Adrenal gland (tissue), 5 donors: Measurements from ENCODE around the gene ZMYM1.
"Not testable (repeated sequence)": the region's sequence is repeated elsewhere in the genome, so short reads cannot be mapped to it uniquely, and the experiment has no call there.

ENCODE experiments used
- POLR2A ChIP-seq, 2 donors: fragments of 450-650 bp; IDR thresholded peaks; one replicate each; pipeline ENCODE4 v1.6.1; 2017; ENCODE audit warnings: antibody characterized with exemption in 2 of 2, mild to moderate bottlenecking in 2 of 2, moderate library complexity in 1 of 2
- TF ChIP-seq, protein P1 (sequence below), 6 experiments: fragments of 450-650 bp in 4 of 6; fragments of 200-600 bp in 2 of 6; sonication (generic) in 1 of 6; IDR thresholded peaks; 1 replicate in 5 of 6; 2 replicates in 1 of 6; pipeline versions ENCODE4 v1.5.1 to v1.8.0; 2016 to 2021; ENCODE audit warnings: antibody characterized with exemption in 6 of 6, mild to moderate bottlenecking in 2 of 6, moderate library complexity in 1 of 6
- donor health status: DM: no; HTN: no; CAD: no.

DNA sequence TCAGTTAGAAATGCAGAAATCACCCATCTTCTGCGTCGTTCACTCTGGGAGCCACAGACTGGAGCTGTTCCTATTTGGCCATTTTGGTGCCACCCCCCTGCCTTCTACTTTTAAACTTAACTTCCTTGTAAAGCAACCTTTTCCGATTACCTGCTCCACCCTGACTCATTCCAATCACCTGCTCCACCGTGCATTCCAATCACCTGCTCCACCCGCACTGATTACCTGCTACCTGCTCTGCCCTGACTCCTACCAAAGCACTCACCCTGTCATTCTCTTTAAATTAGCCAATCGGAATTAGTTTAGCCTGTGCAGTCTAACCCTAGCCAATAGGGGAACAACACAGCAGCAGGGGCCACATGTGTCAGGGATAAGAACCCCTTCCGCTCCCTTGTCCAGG lies 20.9 kb upstream of the ZMYM1 start:
- not testable (repeated sequence) for TF ChIP-seq POLR2A (IDR thresholded peaks at IDR 0.05)
- TF ChIP-seq, protein P1, sequence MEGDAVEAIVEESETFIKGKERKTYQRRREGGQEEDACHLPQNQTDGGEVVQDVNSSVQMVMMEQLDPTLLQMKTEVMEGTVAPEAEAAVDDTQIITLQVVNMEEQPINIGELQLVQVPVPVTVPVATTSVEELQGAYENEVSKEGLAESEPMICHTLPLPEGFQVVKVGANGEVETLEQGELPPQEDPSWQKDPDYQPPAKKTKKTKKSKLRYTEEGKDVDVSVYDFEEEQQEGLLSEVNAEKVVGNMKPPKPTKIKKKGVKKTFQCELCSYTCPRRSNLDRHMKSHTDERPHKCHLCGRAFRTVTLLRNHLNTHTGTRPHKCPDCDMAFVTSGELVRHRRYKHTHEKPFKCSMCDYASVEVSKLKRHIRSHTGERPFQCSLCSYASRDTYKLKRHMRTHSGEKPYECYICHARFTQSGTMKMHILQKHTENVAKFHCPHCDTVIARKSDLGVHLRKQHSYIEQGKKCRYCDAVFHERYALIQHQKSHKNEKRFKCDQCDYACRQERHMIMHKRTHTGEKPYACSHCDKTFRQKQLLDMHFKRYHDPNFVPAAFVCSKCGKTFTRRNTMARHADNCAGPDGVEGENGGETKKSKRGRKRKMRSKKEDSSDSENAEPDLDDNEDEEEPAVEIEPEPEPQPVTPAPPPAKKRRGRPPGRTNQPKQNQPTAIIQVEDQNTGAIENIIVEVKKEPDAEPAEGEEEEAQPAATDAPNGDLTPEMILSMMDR (IDR thresholded peaks at IDR 0.05), result not testable (repeated sequence)
